HepG2 (cell line): ENCODE measurements around the gene LRRC25. TPM values are rescaled to one million over a fixed set of nuclear protein-coding genes. Genes with fewer than 3 reads are reported as not detected.
A peak's percentile ranks its signal among the peaks of the same experiment; 100 is the strongest.

Source experiments
- AGO1 ChIP-seq: fragments of 200-400 bp; formaldehyde crosslinking; IDR thresholded peaks from 2 replicates; pipeline ENCODE4 v1.6.1; 2017; ENCODE audit warnings: mild to moderate bottlenecking, low read depth, low read length, moderate library complexity; ENCODE audit not compliant: poor library complexity, severe bottlenecking
- AKNA ChIP-seq: sonication (generic); formaldehyde crosslinking; IDR thresholded peaks from 2 replicates; pipeline ENCODE4 v1.4.0; 2020; ENCODE audit warnings: missing genetic modification reagents, borderline replicate concordance
- BATF2 ChIP-seq: sonication (generic); formaldehyde crosslinking; IDR thresholded peaks from 2 replicates; pipeline ENCODE4 v1.8.0; 2022; ENCODE audit warnings: mild to moderate bottlenecking, missing genetic modification reagents, moderate library complexity
- CCDC6 ChIP-seq: sonication (generic); formaldehyde crosslinking; IDR thresholded peaks from 2 replicates; pipeline ENCODE4 v1.8.1; 2022; ENCODE audit warnings: mild to moderate bottlenecking, missing genetic modification reagents, moderate library complexity
- KDM2A ChIP-seq: sonication (generic); formaldehyde crosslinking; IDR thresholded peaks from 2 replicates; pipeline ENCODE4 v1.4.0; 2020; ENCODE audit warnings: low read depth, missing genetic modification reagents, borderline replicate concordance
- NR2F1 ChIP-seq, 2 experiments: fragments of 450-650 bp in 1 of 2; formaldehyde crosslinking in 1 of 2; IDR thresholded peaks; 2 replicates each; pipeline versions ENCODE4 v1.5.0 to v1.6.1; 2016 to 2020; ENCODE audit warnings: mild to moderate bottlenecking in 1 of 2, missing compliant biosample characterization in 1 of 2, missing genetic modification reagents in 1 of 2, moderate library complexity in 1 of 2
- STAT5B ChIP-seq: sonication (generic); formaldehyde crosslinking; IDR thresholded peaks from 2 replicates; pipeline ENCODE4 v1.4.0; 2020; ENCODE audit warnings: missing genetic modification reagents
- WIZ ChIP-seq: sonication (generic); formaldehyde crosslinking; IDR thresholded peaks from 2 replicates; pipeline ENCODE4 v1.5.1; 2020; ENCODE audit warnings: mild to moderate bottlenecking, missing genetic modification reagents
- ZFP1 ChIP-seq: IDR thresholded peaks from 2 replicates; pipeline ENCODE4 v1.6.1; 2016
- ZNF232 ChIP-seq: sonication (generic); formaldehyde crosslinking; IDR thresholded peaks from 2 replicates; pipeline ENCODE4 v1.4.0; 2020; ENCODE audit warnings: missing genetic modification reagents, borderline replicate concordance
- ZNF251 ChIP-seq: sonication (generic); formaldehyde crosslinking; IDR thresholded peaks from 2 replicates; pipeline ENCODE4 v1.9.0; 2021; ENCODE audit warnings: mild to moderate bottlenecking, missing genetic modification reagents
- ZNF253 ChIP-seq: sonication (generic); formaldehyde crosslinking; IDR thresholded peaks from 2 replicates; pipeline ENCODE4 v1.8.0; 2022; ENCODE audit warnings: mild to moderate bottlenecking, missing genetic modification reagents, borderline replicate concordance
- ZNF317 ChIP-seq: sonication (generic); formaldehyde crosslinking; IDR thresholded peaks from 2 replicates; pipeline ENCODE4 v1.5.0; 2020; ENCODE audit warnings: mild to moderate bottlenecking, missing genetic modification reagents
- ZNF432 ChIP-seq: sonication (generic); formaldehyde crosslinking; IDR thresholded peaks from 2 replicates; pipeline ENCODE4 v1.5.0; 2020; ENCODE audit warnings: missing genetic modification reagents, mild to moderate bottlenecking, borderline replicate concordance
- ZNF724P ChIP-seq: sonication (generic); formaldehyde crosslinking; IDR thresholded peaks from 2 replicates; pipeline ENCODE4 v1.8.0; 2022; ENCODE audit warnings: missing genetic modification reagents, borderline replicate concordance
- ZSCAN20 ChIP-seq: sonication (generic); formaldehyde crosslinking; IDR thresholded peaks from 2 replicates; pipeline ENCODE4 v1.4.0; 2020; ENCODE audit warnings: missing genetic modification reagents, mild to moderate bottlenecking, borderline replicate concordance
- polyA plus RNA-seq, 8 experiments: library from polyadenylated mRNA; depleted of rRNA in 3 of 8; stranded (reverse) in 7 of 8; unstranded in 1 of 8; fragments of >200 nt; fragmentation: Illumina TruSeq in 4 of 8; extraction: Trizol in 4 of 8; gene quantifications; 2 replicates each; pipeline versions ENCODE4 v1.2.1 to v1.2.3, GENCODE V29; 2011 to 2016; ENCODE audit warnings: low read depth in 4 of 8, missing spikeins in 1 of 8, mixed read lengths in 1 of 8; ENCODE audit not compliant: insufficient read depth in 1 of 8
- total RNA-seq, 5 experiments: library from RNA; depleted of rRNA; stranded (reverse); fragments of >200 nt; fragmentation: Illumina TruSeq; extraction: Trizol; gene quantifications; 2 replicates each; pipeline ENCODE4 v1.2.3, GENCODE V29; 2016; ENCODE audit warnings: low read depth in 1 of 5
- TF ChIP-seq, protein P1 (sequence below): sonication (generic); formaldehyde crosslinking; IDR thresholded peaks from 2 replicates; pipeline ENCODE4 v1.4.0; 2020; ENCODE audit warnings: mild to moderate bottlenecking, missing genetic modification reagents
- TF ChIP-seq, protein P2 (sequence below): sonication (generic); formaldehyde crosslinking; IDR thresholded peaks from 2 replicates; pipeline ENCODE4 v1.4.0; 2020; ENCODE audit warnings: mild to moderate bottlenecking, low read depth, missing genetic modification reagents

Gene LRRC25
- total and polyA plus RNA-seq, 2 of the 13 experiments (the other 11 are each of a cell fraction or from before 2014, with no cell fraction given): 0.13 to 0.53 TPM

DNA sequence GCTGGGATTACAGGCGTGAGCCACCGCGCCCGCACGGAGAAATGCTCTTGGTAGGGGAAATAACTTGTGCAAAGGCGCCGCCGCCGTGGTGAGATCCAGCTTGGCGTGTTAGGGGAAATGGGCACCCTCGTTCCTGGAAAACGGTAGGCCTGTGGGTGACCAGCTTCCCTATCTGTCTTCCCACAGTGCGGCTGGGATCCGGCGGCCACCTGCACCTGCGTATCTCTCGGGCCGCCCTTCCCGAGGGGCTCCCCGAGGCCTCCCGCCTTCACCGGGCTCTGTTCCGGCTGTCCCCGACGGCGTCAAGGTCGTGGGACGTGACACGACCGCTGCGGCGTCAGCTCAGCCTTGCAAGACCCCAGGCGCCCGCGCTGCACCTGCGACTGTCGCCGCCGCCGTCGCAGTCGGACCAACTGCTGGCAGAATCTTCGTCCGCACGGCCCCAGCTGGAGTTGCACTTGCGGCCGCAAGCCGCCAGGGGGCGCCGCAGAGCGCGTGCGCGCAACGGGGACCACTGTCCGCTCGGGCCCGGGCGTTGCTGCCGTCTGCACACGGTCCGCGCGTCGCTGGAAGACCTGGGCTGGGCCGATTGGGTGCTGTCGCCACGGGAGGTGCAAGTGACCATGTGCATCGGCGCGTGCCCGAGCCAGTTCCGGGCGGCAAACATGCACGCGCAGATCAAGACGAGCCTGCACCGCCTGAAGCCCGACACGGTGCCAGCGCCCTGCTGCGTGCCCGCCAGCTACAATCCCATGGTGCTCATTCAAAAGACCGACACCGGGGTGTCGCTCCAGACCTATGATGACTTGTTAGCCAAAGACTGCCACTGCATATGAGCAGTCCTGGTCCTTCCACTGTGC, 9.1 kb downstream of the LRRC25 start (continued):
- TF ChIP-seq ZNF724P (CRISPR knock-in tag): peak; percentile 38; the same call in 1 of the 2 replicates
- TF ChIP-seq ZNF251 (CRISPR knock-in tag): peak; percentile 76; the same call in 1 of the 2 replicates
- TF ChIP-seq AGO1: peak; percentile 98
- TF ChIP-seq ZNF253 (CRISPR knock-in tag): peak; percentile 84; the same call in 1 of the 2 replicates
- TF ChIP-seq STAT5B (CRISPR knock-in tag): no peak
- TF ChIP-seq AKNA (CRISPR knock-in tag): peak; percentile 80; the same call in 1 of the 2 replicates
- TF ChIP-seq, protein P1, sequence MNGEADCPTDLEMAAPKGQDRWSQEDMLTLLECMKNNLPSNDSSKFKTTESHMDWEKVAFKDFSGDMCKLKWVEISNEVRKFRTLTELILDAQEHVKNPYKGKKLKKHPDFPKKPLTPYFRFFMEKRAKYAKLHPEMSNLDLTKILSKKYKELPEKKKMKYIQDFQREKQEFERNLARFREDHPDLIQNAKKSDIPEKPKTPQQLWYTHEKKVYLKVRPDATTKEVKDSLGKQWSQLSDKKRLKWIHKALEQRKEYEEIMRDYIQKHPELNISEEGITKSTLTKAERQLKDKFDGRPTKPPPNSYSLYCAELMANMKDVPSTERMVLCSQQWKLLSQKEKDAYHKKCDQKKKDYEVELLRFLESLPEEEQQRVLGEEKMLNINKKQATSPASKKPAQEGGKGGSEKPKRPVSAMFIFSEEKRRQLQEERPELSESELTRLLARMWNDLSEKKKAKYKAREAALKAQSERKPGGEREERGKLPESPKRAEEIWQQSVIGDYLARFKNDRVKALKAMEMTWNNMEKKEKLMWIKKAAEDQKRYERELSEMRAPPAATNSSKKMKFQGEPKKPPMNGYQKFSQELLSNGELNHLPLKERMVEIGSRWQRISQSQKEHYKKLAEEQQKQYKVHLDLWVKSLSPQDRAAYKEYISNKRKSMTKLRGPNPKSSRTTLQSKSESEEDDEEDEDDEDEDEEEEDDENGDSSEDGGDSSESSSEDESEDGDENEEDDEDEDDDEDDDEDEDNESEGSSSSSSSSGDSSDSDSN: peak; percentile 96
- 0 out of 2 replicates have a peak, but pooled peaks have one; percentile 67 for TF ChIP-seq ZSCAN20 (CRISPR knock-in tag)
- TF ChIP-seq ZFP1: no peak
- peak; percentile 91 for TF ChIP-seq BATF2 (CRISPR knock-in tag)
- peak; percentile 91; the same call in 1 of the 2 replicates for TF ChIP-seq CCDC6
- no peak; the same call in 1 of the 2 replicates for TF ChIP-seq ZNF432 (CRISPR knock-in tag)
- TF ChIP-seq WIZ: peak; percentile 70; the same call in 1 of the 2 replicates
- TF ChIP-seq, protein P2, sequence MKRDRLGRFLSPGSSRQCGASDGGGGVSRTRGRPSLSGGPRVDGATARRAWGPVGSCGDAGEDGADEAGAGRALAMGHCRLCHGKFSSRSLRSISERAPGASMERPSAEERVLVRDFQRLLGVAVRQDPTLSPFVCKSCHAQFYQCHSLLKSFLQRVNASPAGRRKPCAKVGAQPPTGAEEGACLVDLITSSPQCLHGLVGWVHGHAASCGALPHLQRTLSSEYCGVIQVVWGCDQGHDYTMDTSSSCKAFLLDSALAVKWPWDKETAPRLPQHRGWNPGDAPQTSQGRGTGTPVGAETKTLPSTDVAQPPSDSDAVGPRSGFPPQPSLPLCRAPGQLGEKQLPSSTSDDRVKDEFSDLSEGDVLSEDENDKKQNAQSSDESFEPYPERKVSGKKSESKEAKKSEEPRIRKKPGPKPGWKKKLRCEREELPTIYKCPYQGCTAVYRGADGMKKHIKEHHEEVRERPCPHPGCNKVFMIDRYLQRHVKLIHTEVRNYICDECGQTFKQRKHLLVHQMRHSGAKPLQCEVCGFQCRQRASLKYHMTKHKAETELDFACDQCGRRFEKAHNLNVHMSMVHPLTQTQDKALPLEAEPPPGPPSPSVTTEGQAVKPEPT: no peak; the same call in 1 of the 2 replicates
- TF ChIP-seq ZNF232 (CRISPR knock-in tag): peak; percentile 61
- peak in 1 of 2 experiments; percentile 6; a peak in 1 of 4 replicates for TF ChIP-seq NR2F1 (CRISPR knock-in tag; IDR thresholded peaks at IDR 0.05)
- peak; percentile 87 for TF ChIP-seq KDM2A (CRISPR knock-in tag)
- TF ChIP-seq ZNF317 (CRISPR knock-in tag): peak; percentile 68; the same call in 1 of the 2 replicates
